Trophoblast cell (in vitro differentiated cells and primary cell): Measurements from ENCODE around the gene CNKSR3.

Experiments used
- DNase-seq, 2 donors: peaks; one replicate each; pipeline ENCODE4 v3.0.0-alpha.2; 2016
- H2AFZ ChIP-seq: 2 replicates; pipeline ENCODE4 v1.6.1; 2013; ENCODE audit warnings: low read length, moderate library complexity, mild to moderate bottlenecking; ENCODE audit not compliant: insufficient read depth, poor library complexity
- H2AK5ac ChIP-seq: 2 replicates; pipeline ENCODE4 v1.6.1; 2013; ENCODE audit warnings: mild to moderate bottlenecking, low read length
- H2BK120ac ChIP-seq: 2 replicates; pipeline ENCODE4 v1.6.1; 2013; ENCODE audit warnings: low read length, mild to moderate bottlenecking, moderate library complexity; ENCODE audit not compliant: insufficient read depth, poor library complexity
- H2BK12ac ChIP-seq: 2 replicates; pipeline ENCODE4 v1.6.1; 2013; ENCODE audit warnings: mild to moderate bottlenecking, low read length, moderate library complexity
- H2BK5ac ChIP-seq: 2 replicates; pipeline ENCODE4 v1.6.1; 2013; ENCODE audit warnings: low read length, low read depth, moderate library complexity, mild to moderate bottlenecking; ENCODE audit not compliant: poor library complexity
- H3K14ac ChIP-seq: 2 replicates; pipeline ENCODE4 v1.6.1; 2013; ENCODE audit warnings: mild to moderate bottlenecking, low read length
- H3K18ac ChIP-seq: 2 replicates; pipeline ENCODE4 v1.6.1; 2013; ENCODE audit warnings: mild to moderate bottlenecking, low read length
- H3K23ac ChIP-seq: 2 replicates; pipeline ENCODE4 v1.6.1; 2013; ENCODE audit warnings: low read length
- H3K27ac ChIP-seq: 2 replicates; pipeline ENCODE4 v1.5.1; 2013; ENCODE audit warnings: low read depth, mild to moderate bottlenecking, inconsistent platforms, low read length, moderate library complexity
- H3K27me3 ChIP-seq: 2 replicates; pipeline ENCODE4 v1.6.1; 2013; ENCODE audit warnings: inconsistent platforms, mild to moderate bottlenecking, low read length, moderate library complexity; ENCODE audit not compliant: insufficient read depth
- H3K36me3 ChIP-seq, 2 experiments: 1 replicate in 1 of 2; 2 replicates in 1 of 2; pipeline ENCODE4 v1.6.1; 2013; ENCODE audit warnings: low read length in 2 of 2, mild to moderate bottlenecking in 2 of 2, moderate library complexity in 1 of 2; ENCODE audit not compliant: insufficient read depth in 2 of 2, control insufficient read depth in 1 of 2
- H3K4ac ChIP-seq: 2 replicates; pipeline ENCODE4 v1.6.1; 2013; ENCODE audit warnings: low read depth, mild to moderate bottlenecking, low read length, moderate library complexity
- H3K4me1 ChIP-seq, 2 experiments: 1 replicate in 1 of 2; 2 replicates in 1 of 2; pipeline ENCODE4 v1.6.1; 2013; ENCODE audit warnings: low read length in 2 of 2, mild to moderate bottlenecking in 2 of 2, moderate library complexity in 1 of 2; ENCODE audit not compliant: insufficient read depth in 2 of 2, control insufficient read depth in 1 of 2
- H3K4me2 ChIP-seq: 2 replicates; pipeline ENCODE4 v1.6.1; 2013; ENCODE audit warnings: inconsistent platforms, mild to moderate bottlenecking, low read length, moderate library complexity
- H3K4me3 ChIP-seq: 2 replicates; pipeline ENCODE4 v1.5.1; 2013; ENCODE audit warnings: mild to moderate bottlenecking, low read depth, low read length, inconsistent platforms
- H3K79me1 ChIP-seq: one replicate; pipeline ENCODE4 v1.6.1; 2013; ENCODE audit warnings: low read length
- H3K79me2 ChIP-seq: 2 replicates; pipeline ENCODE4 v1.6.1; 2013; ENCODE audit warnings: low read length, mild to moderate bottlenecking; ENCODE audit not compliant: control insufficient read depth, insufficient read depth, poor library complexity
- H3K9ac ChIP-seq: 2 replicates; pipeline ENCODE4 v1.6.1; 2013; ENCODE audit warnings: mild to moderate bottlenecking, low read length
- H3K9me3 ChIP-seq: 2 replicates; pipeline ENCODE4 v1.6.1; 2013; ENCODE audit warnings: low read depth, mild to moderate bottlenecking, control low read depth, inconsistent platforms, low read length; ENCODE audit not compliant: insufficient read depth
- H4K12ac ChIP-seq: 2 replicates; pipeline ENCODE4 v1.6.1; 2013; ENCODE audit warnings: low read depth, mild to moderate bottlenecking, low read length, moderate library complexity
- H4K8ac ChIP-seq: 2 replicates; pipeline ENCODE4 v1.6.1; 2013; ENCODE audit warnings: low read depth, mild to moderate bottlenecking, low read length, moderate library complexity
- H4K91ac ChIP-seq: one replicate; pipeline ENCODE4 v1.6.1; 2013; ENCODE audit warnings: low read depth, mild to moderate bottlenecking, low read length, moderate library complexity
- WGBS: extraction: QIAGEN DNeasy Blood & Tissue Kit; methylation state at CpG from one replicate; pipeline ENCODE4 v1.1.7; 2013; ENCODE audit warnings: missing lambda C conversion rate; ENCODE audit not compliant: insufficient read length, insufficient coverage; ENCODE audit errors: extremely low coverage; 5-methylcytosine and 5-hydroxymethylcytosine counted together

CNKSR3 gene

GRCh38 chr6:154356690-154357089, 153.8 kb downstream of the CNKSR3 start, which contains the start of gene IPCEF1:
TSS of gene IPCEF1 (minus strand) at chr6:154356803. CDS start at chr6:154265947, 90,856 bp downstream.
- H3K4me2 ChIP-seq: no peak within 1 kb of the TSS
- no peak within 1 kb of the TSS for H4K8ac ChIP-seq
- no peaks in the 10 kb centered on the region for H3K27me3 ChIP-seq
- H3K27ac ChIP-seq: no peak within 1 kb of the TSS
- H2AK5ac ChIP-seq: no peak within 1 kb of the TSS
- H4K91ac ChIP-seq: no peak within 1 kb of the TSS
- no peak within 1 kb of the TSS for H3K4ac ChIP-seq
- no peak within 1 kb of the TSS for H3K14ac ChIP-seq
- H3K9me3 ChIP-seq: no peaks in the 10 kb centered on the region
- H3K4me3 ChIP-seq: no peak within 1 kb of the TSS
- no peak within 1 kb of the TSS for H4K12ac ChIP-seq
- H3K4me1 ChIP-seq: no peaks in the 10 kb centered on the region
- no peaks in the 10 kb centered on the region for H3K36me3 ChIP-seq
- no peak within 1 kb of the TSS for H3K18ac ChIP-seq
- no peak within 1 kb of the TSS for H2AFZ ChIP-seq
- no peak within 1 kb of the TSS for H3K23ac ChIP-seq
- no peaks in the 10 kb centered on the region for H3K79me2 ChIP-seq
- no peak within 1 kb of the TSS for H2BK5ac ChIP-seq
- peak in 1 of 2 donors; percentile 29 for DNase-seq
- no CpG with 5 or more reads among the region's 3 CpGs for WGBS
- H2BK120ac ChIP-seq: no peak within 1 kb of the TSS
- no peak within 1 kb of the TSS for H3K9ac ChIP-seq
- H3K79me1 ChIP-seq: no peaks in the 10 kb centered on the region
- H2BK12ac ChIP-seq: no peak within 1 kb of the TSS

- H3K14ac ChIP-seq: no peak overlapping the region
- no peak overlapping the region for H3K23ac ChIP-seq
- H2AFZ ChIP-seq: no peak overlapping the region
- no peaks in the 10 kb centered on the region for H3K36me3 ChIP-seq
- H2BK120ac ChIP-seq: no peak overlapping the region
- H3K4me2 ChIP-seq: no peak overlapping the region
- no peak overlapping the region for H4K91ac ChIP-seq
- no peak for DNase-seq
- H3K4me1 ChIP-seq: no peaks in the 10 kb centered on the region
- H2BK12ac ChIP-seq: no peak overlapping the region
- no peak overlapping the region for H3K4ac ChIP-seq
- no peaks in the 10 kb centered on the region for H3K27me3 ChIP-seq
- H3K9me3 ChIP-seq: peaks cover 1% of the 10 kb centered on the region
- no peak overlapping the region for H3K4me3 ChIP-seq
- no peaks in the 10 kb centered on the region for H3K79me2 ChIP-seq
- no peaks in the 10 kb centered on the region for H3K79me1 ChIP-seq
- no peak overlapping the region for H3K27ac ChIP-seq
- H4K8ac ChIP-seq: no peak overlapping the region
- no peak overlapping the region for H2AK5ac ChIP-seq
- no peak overlapping the region for H4K12ac ChIP-seq
- H3K9ac ChIP-seq: no peak overlapping the region
- H2BK5ac ChIP-seq: no peak overlapping the region
- WGBS: no CpG with 5 or more reads among the region's 2 CpGs
- no peak overlapping the region for H3K18ac ChIP-seq
These were observed 154.4 kb downstream of the CNKSR3 start for GRCh38 chr6:154356113-154356512.

- Histone ChIP-seq H3K9me3 (peaks cover 1% of the 10 kb centered on the region), H3K27me3 (no peaks in the 10 kb centered on the region), H2BK120ac (no peak overlapping the region), H2AK5ac (no peak overlapping the region), H3K14ac (no peak overlapping the region), H3K27ac (no peak overlapping the region), H2AFZ (no peak overlapping the region), H3K36me3 (no peaks in the 10 kb centered on the region), H3K9ac (no peak overlapping the region), H3K4ac (no peak overlapping the region), H2BK5ac (no peak overlapping the region), H4K8ac (no peak overlapping the region), H3K4me1 (no peaks in the 10 kb centered on the region), H3K18ac (no peak overlapping the region), H3K79me1 (no peaks in the 10 kb centered on the region), H3K79me2 (no peaks in the 10 kb centered on the region), H3K23ac (no peak overlapping the region), H3K4me2 (no peak overlapping the region), H4K12ac (no peak overlapping the region), H2BK12ac (no peak overlapping the region), H3K4me3 (peak overlapping the region; percentile 6), H4K91ac (no peak overlapping the region)
- WGBS: 100% methylated on average over 1 of the region's 8 CpGs
- no peak for DNase-seq
These were observed 156.2 kb downstream of the CNKSR3 start for GRCh38 chr6:154354265-154354777.

DNA sequence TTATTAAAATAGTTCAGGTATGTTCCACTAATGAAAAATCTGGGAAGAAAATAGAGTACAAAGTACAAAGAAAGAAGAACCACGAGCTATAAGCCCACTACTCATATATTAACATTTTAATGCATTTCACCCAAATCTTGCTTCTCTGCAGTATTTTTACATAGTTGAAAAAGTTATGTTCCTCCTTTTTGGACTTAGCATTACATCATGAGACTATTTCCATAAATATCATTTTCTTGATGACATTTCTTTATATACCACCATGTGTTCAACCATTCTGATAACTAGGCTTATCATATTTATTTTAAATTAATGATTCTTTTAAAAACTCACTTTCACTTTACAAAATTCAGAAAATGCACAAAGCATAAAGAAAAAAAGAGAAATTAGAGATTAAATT, 156.9 kb downstream of the CNKSR3 start:
- H3K27me3 ChIP-seq: no peaks in the 10 kb centered on the region
- no peaks in the 10 kb centered on the region for H3K4me1 ChIP-seq
- H2BK120ac ChIP-seq: no peak overlapping the region

More for the DNA sequence above, 156.9 kb downstream of the CNKSR3 start:
- Histone ChIP-seq H3K36me3 (no peaks in the 10 kb centered on the region), H2BK5ac (no peak overlapping the region), H4K12ac (no peak overlapping the region), H3K9ac (no peak overlapping the region), H3K14ac (no peak overlapping the region), H3K4ac (no peak overlapping the region), H2AK5ac (no peak overlapping the region), H4K8ac (no peak overlapping the region), H3K23ac (no peak overlapping the region), H3K9me3 (peaks cover 1% of the 10 kb centered on the region), H4K91ac (no peak overlapping the region), H2BK12ac (no peak overlapping the region), H2AFZ (no peak overlapping the region), H3K27ac (no peak overlapping the region), H3K79me1 (no peaks in the 10 kb centered on the region), H3K18ac (no peak overlapping the region), H3K4me3 (no peak overlapping the region), H3K4me2 (no peak overlapping the region), H3K79me2 (no peaks in the 10 kb centered on the region)
- WGBS: no CpG with 5 or more reads among the region's 1 CpG
- no peak for DNase-seq
